ENCODE results near the gene CRYBA1. TPM values are rescaled to one million over a fixed set of nuclear protein-coding genes. Genes with fewer than 3 reads are reported as not detected.
"Not testable (repeated sequence)": the region's sequence is repeated elsewhere in the genome, so short reads cannot be mapped to it uniquely, and the experiment has no call there.

The CRYBA1 gene
- not detected for polyA plus RNA-seq (ENCODE audit: insufficient read length in 12 of 12)
- long read RNA-seq, donor 1 = 0 reads
- long read RNA-seq, donor 2 = 0 reads
- long read RNA-seq, donor 3 = 0 reads
- long read RNA-seq, donor 4 = 0 reads
- long read RNA-seq, donor 5 = 0 reads
- long read RNA-seq, donor 6 = 0 reads
- long read RNA-seq, donor 7 = 0 reads
- long read RNA-seq, donor 8 = 0 reads
- long read RNA-seq, donor 9 = 0 reads
- long read RNA-seq, donor 10 = 0 reads
- long read RNA-seq, donor 11 = 0 reads

GRCh38 chr17:29246628-29247027, at the start of gene CRYBA1:
CRYBA1 (plus strand) TSS chr17:29246859; CDS start chr17:29246864, 5 bp downstream.
- no peak for DNase-seq

GRCh38 chr17:29197516-29198272, 49.0 kb upstream of the CRYBA1 start:
- no peak for DNase-seq

- not testable (repeated sequence) for DNase-seq
These were observed 42.4 kb upstream of the CRYBA1 start for GRCh38 chr17:29204068-29204804.

- no peak for DNase-seq
These were observed 41.6 kb upstream of the CRYBA1 start for GRCh38 chr17:29205047-29205446.

- DNase-seq = no peak
These were observed 38.7 kb upstream of the CRYBA1 start for GRCh38 chr17:29207975-29208374.

- no peak for DNase-seq
These were observed 37.6 kb upstream of the CRYBA1 start for GRCh38 chr17:29209073-29209472.

- DNase-seq = no peak
These were observed 35.8 kb upstream of the CRYBA1 start for GRCh38 chr17:29210879-29211278.

GRCh38 chr17:29212094-29212631, 34.5 kb upstream of the CRYBA1 start:
- no peak for DNase-seq

GRCh38 chr17:29212681-29213121, 34.0 kb upstream of the CRYBA1 start:
- no peak for DNase-seq

- DNase-seq = no peak
These were observed 32.2 kb upstream of the CRYBA1 start for GRCh38 chr17:29214215-29215146.

- no peak for DNase-seq
These were observed 31.5 kb upstream of the CRYBA1 start for GRCh38 chr17:29215174-29215573.

GRCh38 chr17:29215717-29216116, 30.9 kb upstream of the CRYBA1 start:
- DNase-seq = no peak

GRCh38 chr17:29216181-29216580, 30.5 kb upstream of the CRYBA1 start:
- DNase-seq = no peak

GRCh38 chr17:29216856-29217255, 29.8 kb upstream of the CRYBA1 start:
- no peak for DNase-seq

- peak; percentile 78 for DNase-seq
These were observed 27.1 kb upstream of the CRYBA1 start for GRCh38 chr17:29219378-29220047.

GRCh38 chr17:29221338-29221737, 25.3 kb upstream of the CRYBA1 start:
- DNase-seq = not testable (repeated sequence)

- DNase-seq = no peak
These were observed 21.3 kb upstream of the CRYBA1 start for GRCh38 chr17:29225396-29225795.

- no peak for DNase-seq
These were observed 13.4 kb upstream of the CRYBA1 start for GRCh38 chr17:29233301-29233700.

GRCh38 chr17:29234972-29235371, 11.7 kb upstream of the CRYBA1 start:
- not testable (repeated sequence) for DNase-seq

- DNase-seq = no peak
These were observed 10.8 kb upstream of the CRYBA1 start for GRCh38 chr17:29235904-29236303.
